Large intestine (tissue), 3 donors: Measurements from ENCODE around the gene SPHKAP. TPM values are rescaled to one million over a fixed set of nuclear protein-coding genes. Genes with fewer than 3 reads are reported as not detected.
"Not testable (repeated sequence)": the region's sequence is repeated elsewhere in the genome, so short reads cannot be mapped to it uniquely, and the experiment has no call there.

Experiments used
- DNase-seq, 2 donors: peaks; one replicate each; pipeline versions ENCODE4 v3.0.0 to v3.0.0-alpha.2; 2013
- H3K27ac ChIP-seq: one replicate; pipeline ENCODE4 v1.5.1; 2013; ENCODE audit warnings: low read length
- H3K27me3 ChIP-seq: 2 replicates; pipeline ENCODE4 v1.6.1; 2013; ENCODE audit warnings: low read length; ENCODE audit not compliant: control insufficient read depth, insufficient read depth
- H3K36me3 ChIP-seq: 2 replicates; pipeline ENCODE4 v1.6.1; 2013; ENCODE audit warnings: low read length; ENCODE audit not compliant: control insufficient read depth, insufficient read depth
- H3K4me1 ChIP-seq: one replicate; pipeline ENCODE4 v1.6.1; 2013; ENCODE audit warnings: low read length; ENCODE audit not compliant: control insufficient read depth, insufficient read depth
- H3K4me3 ChIP-seq: one replicate; pipeline ENCODE4 v1.5.1; 2013; ENCODE audit warnings: low read length
- H3K9me3 ChIP-seq: one replicate; pipeline ENCODE4 v1.6.1; 2013; ENCODE audit warnings: mild to moderate bottlenecking, low read depth, low read length, moderate library complexity; ENCODE audit not compliant: control insufficient read depth
- WGBS: methylation state at CpG from one replicate; pipeline ENCODE4 v1.1.5; 2013; ENCODE audit warnings: low lambda C conversion rate; ENCODE audit not compliant: insufficient coverage; 5-methylcytosine and 5-hydroxymethylcytosine counted together
- polyA plus RNA-seq: library from polyadenylated mRNA; unstranded; fragments of 120-200 nt; gene quantifications from one replicate; pipeline ENCODE4 v1.2.1, GENCODE V29; 2013

Gene SPHKAP
- polyA plus RNA-seq, 1 donor: 0.16 TPM

- no peak overlapping the region for H3K4me3 ChIP-seq
- H3K27ac ChIP-seq: no peak overlapping the region
- no peaks in the 10 kb centered on the region for H3K4me1 ChIP-seq
- no peaks in the 10 kb centered on the region for H3K9me3 ChIP-seq
- no peaks in the 10 kb centered on the region for H3K27me3 ChIP-seq
- H3K36me3 ChIP-seq: no peaks in the 10 kb centered on the region
- WGBS: 100% methylated on average over 3 of the region's 6 CpGs
- DNase-seq: no peak
Measured at GRCh38 chr2:228094377-228094921, 87.0 kb downstream of the SPHKAP start.

GRCh38 chr2:228092056-228092455 lies 89.4 kb downstream of the SPHKAP start:
- no peak overlapping the region for H3K27ac ChIP-seq
- no peak for DNase-seq
- H3K36me3 ChIP-seq: no peaks in the 10 kb centered on the region
- WGBS: no CpG with 5 or more reads among the region's 9 CpGs
- no peak overlapping the region for H3K4me3 ChIP-seq
- H3K9me3 ChIP-seq: no peaks in the 10 kb centered on the region
- H3K27me3 ChIP-seq: no peaks in the 10 kb centered on the region
- H3K4me1 ChIP-seq: no peaks in the 10 kb centered on the region

GRCh38 chr2:228086561-228086960 lies 94.9 kb downstream of the SPHKAP start:
- H3K27me3 ChIP-seq: no peaks in the 10 kb centered on the region
- DNase-seq: no peak
- no peak overlapping the region for H3K27ac ChIP-seq
- no peaks in the 10 kb centered on the region for H3K36me3 ChIP-seq
- H3K4me1 ChIP-seq: no peaks in the 10 kb centered on the region
- no CpG with 5 or more reads among the region's 4 CpGs for WGBS
- no peaks in the 10 kb centered on the region for H3K9me3 ChIP-seq
- no peak overlapping the region for H3K4me3 ChIP-seq

GRCh38 chr2:228084717-228085116 lies 96.8 kb downstream of the SPHKAP start:
- Histone ChIP-seq H3K9me3 (no peaks in the 10 kb centered on the region), H3K36me3 (no peaks in the 10 kb centered on the region), H3K4me3 (no peak overlapping the region), H3K27ac (no peak overlapping the region), H3K4me1 (no peaks in the 10 kb centered on the region), H3K27me3 (no peaks in the 10 kb centered on the region)
- no CpG with 5 or more reads among the region's 2 CpGs for WGBS
- no peak for DNase-seq

GRCh38 chr2:228083131-228083530 lies 98.4 kb downstream of the SPHKAP start:
- H3K4me1 ChIP-seq: no peaks in the 10 kb centered on the region
- WGBS: 100% methylated on average over 1 of the region's 2 CpGs
- H3K36me3 ChIP-seq: no peaks in the 10 kb centered on the region
- no peaks in the 10 kb centered on the region for H3K9me3 ChIP-seq
- no peak overlapping the region for H3K4me3 ChIP-seq
- DNase-seq: no peak
- H3K27ac ChIP-seq: no peak overlapping the region
- H3K27me3 ChIP-seq: no peaks in the 10 kb centered on the region

DNA sequence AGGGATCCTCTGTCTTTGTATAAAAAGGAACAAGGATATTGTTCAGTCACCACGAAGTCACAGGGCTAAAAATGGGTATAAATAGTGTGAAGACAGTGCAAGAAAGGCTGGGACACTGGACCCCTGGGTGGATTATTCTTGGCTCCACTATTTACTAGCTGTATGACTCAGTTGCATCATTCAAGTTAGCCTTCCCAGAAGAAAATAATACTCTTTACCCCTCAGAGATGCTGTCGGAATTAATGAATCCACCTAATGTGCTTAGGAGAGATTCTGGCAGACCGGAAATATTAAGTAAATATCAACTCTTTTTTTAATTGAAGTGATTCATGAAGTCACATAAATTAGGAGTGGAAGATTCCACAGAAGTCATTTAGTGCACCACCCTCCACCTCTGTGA lies 98.9 kb downstream of the SPHKAP start:
- Histone ChIP-seq H3K36me3 (no peaks in the 10 kb centered on the region), H3K27me3 (no peaks in the 10 kb centered on the region), H3K9me3 (no peaks in the 10 kb centered on the region), H3K4me1 (no peaks in the 10 kb centered on the region), H3K27ac (no peak overlapping the region), H3K4me3 (no peak overlapping the region)
- WGBS: no CpG with 5 or more reads among the region's 3 CpGs
- no peak for DNase-seq

- no peaks in the 10 kb centered on the region for H3K4me1 ChIP-seq
- no peak for DNase-seq
- no CpG with 5 or more reads among the region's 3 CpGs for WGBS
- no peak overlapping the region for H3K4me3 ChIP-seq
- H3K27me3 ChIP-seq: no peaks in the 10 kb centered on the region
- H3K27ac ChIP-seq: no peak overlapping the region
- no peaks in the 10 kb centered on the region for H3K9me3 ChIP-seq
- H3K36me3 ChIP-seq: no peaks in the 10 kb centered on the region
Measured at GRCh38 chr2:228079194-228079593, 102.3 kb downstream of the SPHKAP start.

GRCh38 chr2:228076695-228077094 lies 104.8 kb downstream of the SPHKAP start:
- H3K36me3 ChIP-seq, H3K4me3 ChIP-seq, H3K27ac ChIP-seq, H3K4me1 ChIP-seq, H3K9me3 ChIP-seq, H3K27me3 ChIP-seq, DNase-seq: not testable (repeated sequence)
- no CpG with 5 or more reads among the region's 1 CpG for WGBS

DNA sequence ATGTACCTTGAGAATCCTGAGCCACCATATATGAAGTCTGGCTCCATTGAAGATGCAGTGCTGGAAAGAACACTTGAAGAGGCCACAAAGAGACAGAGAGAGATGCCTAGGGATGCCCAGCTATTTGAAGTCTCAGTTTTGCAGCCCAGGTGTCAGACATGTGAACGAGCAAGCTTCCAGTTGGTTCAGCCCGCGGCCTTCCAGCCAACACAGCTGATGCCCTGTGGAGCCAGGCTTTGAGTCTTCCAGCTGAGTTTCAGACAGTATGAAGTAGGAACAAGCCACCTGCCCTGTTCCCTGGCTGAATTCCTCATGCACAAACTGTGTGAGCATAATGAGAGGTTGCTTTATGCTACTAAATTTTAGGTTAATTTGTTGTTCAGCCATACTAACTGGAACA lies 108.8 kb downstream of the SPHKAP start:
- no CpG with 5 or more reads among the region's 3 CpGs for WGBS
- DNase-seq: no peak
- H3K36me3 ChIP-seq: no peaks in the 10 kb centered on the region
- H3K4me1 ChIP-seq: no peaks in the 10 kb centered on the region
- H3K9me3 ChIP-seq: no peaks in the 10 kb centered on the region
- no peaks in the 10 kb centered on the region for H3K27me3 ChIP-seq
- no peak overlapping the region for H3K27ac ChIP-seq
- no peak overlapping the region for H3K4me3 ChIP-seq

DNA sequence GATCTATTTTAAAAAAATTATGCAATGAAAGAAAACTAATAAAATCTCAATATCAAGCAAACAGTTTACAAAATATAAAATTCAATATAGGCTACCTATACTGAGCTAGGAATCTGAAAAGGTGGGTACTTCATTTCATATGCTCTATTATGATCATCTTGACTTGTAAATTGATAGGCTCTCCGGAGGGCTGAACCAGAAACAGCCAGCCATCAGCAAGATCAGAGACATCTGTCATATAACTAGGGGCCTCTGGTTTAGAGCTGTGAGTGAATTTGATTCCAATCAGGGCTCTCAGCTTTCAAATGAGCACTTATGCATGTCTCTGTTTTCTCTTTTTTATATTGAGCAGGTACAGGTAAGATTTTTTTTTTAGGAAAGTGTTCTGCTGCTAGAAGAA lies 114.2 kb downstream of the SPHKAP start:
- Histone ChIP-seq H3K36me3 (no peaks in the 10 kb centered on the region), H3K27ac (no peak overlapping the region), H3K27me3 (no peaks in the 10 kb centered on the region), H3K9me3 (no peaks in the 10 kb centered on the region), H3K4me1 (no peaks in the 10 kb centered on the region), H3K4me3 (no peak overlapping the region)
- DNase-seq: no peak
- WGBS: no CpG with 5 or more reads among the region's 1 CpG

DNA sequence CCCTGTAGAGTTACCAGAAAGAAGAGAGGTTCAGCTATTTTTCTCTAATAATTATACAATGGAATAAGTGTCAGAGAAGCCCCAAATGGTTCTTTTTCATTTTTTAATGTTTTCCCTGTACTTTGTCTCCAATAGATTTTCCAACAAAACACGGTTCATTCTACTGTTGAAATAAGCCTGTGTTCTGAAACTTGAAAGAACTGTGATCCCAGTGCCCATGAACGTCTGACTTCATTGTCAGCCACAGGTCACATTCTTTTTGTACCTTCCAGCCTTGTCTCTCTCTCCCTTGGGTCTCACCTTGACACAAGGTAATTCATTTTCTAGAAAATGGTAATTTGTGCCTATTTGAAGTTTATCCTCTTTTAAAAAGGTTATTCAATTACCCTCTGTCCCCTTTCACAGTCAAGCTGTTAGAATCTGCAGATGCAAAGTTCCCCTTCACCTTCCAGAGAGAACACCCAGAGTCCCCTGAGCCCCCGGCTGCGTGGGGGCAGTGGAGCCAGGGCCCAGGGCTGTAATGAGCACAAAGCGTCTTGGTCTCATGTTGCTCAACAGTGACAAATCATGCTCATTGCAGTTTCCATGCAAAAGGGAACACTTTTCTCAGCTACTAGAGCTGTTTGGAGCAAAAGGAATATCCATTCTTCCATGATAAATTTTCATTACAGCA lies 115.2 kb downstream of the SPHKAP start:
- 75% methylated on average over 2 of the region's 5 CpGs for WGBS
- H3K36me3 ChIP-seq: no peaks in the 10 kb centered on the region
- H3K27ac ChIP-seq: no peak overlapping the region
- no peaks in the 10 kb centered on the region for H3K4me1 ChIP-seq
- no peaks in the 10 kb centered on the region for H3K27me3 ChIP-seq
- DNase-seq: no peak
- no peak overlapping the region for H3K4me3 ChIP-seq
- H3K9me3 ChIP-seq: no peaks in the 10 kb centered on the region
